ENCODE data around the gene STK33.

The STK33 gene

DNA sequence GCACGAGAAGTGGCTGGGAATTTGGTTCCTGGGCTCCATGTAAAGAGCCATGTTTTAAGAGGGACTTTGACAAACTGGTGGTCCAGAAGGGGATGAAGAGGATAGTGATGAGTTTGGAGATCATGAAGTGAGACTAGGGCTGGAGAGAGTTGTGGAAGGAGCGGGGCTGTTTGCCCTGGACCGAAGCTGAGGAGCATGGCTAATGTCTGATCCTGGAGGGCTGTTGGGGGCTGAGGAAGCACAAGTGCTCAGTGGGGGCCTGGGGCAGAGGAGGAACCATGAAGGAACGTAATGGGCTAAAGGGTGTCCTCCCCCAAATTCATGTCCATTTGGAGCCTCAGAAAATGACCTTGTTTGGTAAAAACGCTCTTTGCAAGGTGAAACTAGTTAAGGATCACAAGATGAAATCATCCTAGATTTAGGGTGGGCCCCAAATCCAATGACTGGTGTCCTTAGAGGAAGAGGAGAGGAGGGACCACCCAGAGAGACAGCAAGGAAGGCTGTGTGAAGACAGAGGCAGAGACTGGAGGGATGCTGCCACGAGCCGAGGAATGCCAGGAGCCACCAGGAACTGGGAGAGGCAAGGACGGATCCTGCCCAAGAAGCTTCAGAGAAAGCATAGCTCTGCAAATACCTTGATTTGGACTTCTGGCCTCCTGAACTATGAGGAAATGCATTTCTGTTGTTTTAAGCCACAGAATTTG is 223.1 kb downstream of the STK33 start:
- no peak for DNase-seq

GRCh38 chr11:8369592-8370205 is 224.3 kb downstream of the STK33 start:
- no peak for DNase-seq

DNA sequence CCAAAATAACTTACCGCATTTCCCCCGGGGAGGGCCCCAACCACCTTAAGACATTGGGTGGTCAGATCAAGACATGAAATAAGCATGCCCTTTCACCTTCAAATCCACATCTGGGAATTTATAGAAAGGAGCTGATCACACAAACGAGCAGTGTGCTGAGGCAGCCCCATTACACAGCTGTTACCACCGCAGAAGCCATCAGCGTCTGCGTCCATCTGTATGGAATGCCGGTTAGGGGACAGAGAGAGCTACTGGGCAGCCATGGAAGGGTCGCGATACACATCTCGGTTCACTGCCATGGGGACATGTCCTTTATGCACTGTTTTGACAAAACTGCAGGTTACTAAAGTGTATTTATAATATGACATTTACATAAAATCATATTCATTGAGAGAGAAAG is 225.3 kb downstream of the STK33 start:
- DNase-seq: no peak

DNA sequence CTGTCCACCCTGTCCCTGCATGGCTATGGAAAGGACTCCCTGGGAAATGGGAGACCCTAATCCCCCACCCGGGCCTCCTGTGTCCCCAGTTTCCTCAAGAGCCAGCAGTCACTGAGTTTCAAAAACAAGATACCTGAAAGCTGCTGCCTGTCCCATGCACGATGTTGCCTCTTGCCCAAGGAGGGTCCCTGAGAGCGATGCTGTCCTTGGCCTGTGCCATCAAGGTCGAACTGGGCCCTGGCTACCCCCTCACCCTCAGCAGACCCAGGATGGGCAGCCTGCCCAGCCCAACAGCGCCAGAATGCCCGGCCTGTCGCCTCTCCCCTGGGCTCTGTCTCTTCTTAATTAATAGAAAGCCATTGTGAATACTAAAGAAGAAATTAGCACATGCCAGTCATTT is 225.8 kb downstream of the STK33 start:
- no peak for DNase-seq

- DNase-seq: no peak
These were observed 227.7 kb downstream of the STK33 start for GRCh38 chr11:8366316-8366715.

- no peak for DNase-seq
These were observed 228.6 kb downstream of the STK33 start for GRCh38 chr11:8365216-8365941.

GRCh38 chr11:8363921-8364320 is 230.1 kb downstream of the STK33 start:
- DNase-seq: no peak

DNA sequence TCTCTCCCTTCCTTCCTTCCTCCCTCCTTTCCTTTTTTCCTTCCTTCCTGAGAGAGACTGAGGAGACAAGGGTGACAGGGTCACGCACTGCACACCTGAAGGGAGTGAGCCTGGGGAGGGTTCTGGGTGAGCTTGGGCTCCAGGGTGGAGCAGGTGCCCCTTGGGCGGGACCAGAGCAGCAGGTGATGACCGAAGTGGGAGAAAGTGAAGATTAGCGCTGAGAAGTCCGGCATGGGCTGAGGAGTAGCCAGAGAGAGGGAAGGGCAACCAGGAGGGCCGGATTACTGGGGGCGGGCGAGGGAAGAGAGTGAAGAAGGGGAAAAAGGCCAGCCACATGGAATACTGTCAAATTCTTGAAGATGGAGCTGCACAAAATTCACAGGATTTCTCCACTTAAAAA is 231.1 kb downstream of the STK33 start:
- DNase-seq: no peak

GRCh38 chr11:8362491-8362890 is 231.5 kb downstream of the STK33 start:
- no peak for DNase-seq

GRCh38 chr11:8361664-8362210 is 232.3 kb downstream of the STK33 start:
- no peak for DNase-seq

GRCh38 chr11:8361206-8361605 is 232.8 kb downstream of the STK33 start:
- DNase-seq: no peak

DNA sequence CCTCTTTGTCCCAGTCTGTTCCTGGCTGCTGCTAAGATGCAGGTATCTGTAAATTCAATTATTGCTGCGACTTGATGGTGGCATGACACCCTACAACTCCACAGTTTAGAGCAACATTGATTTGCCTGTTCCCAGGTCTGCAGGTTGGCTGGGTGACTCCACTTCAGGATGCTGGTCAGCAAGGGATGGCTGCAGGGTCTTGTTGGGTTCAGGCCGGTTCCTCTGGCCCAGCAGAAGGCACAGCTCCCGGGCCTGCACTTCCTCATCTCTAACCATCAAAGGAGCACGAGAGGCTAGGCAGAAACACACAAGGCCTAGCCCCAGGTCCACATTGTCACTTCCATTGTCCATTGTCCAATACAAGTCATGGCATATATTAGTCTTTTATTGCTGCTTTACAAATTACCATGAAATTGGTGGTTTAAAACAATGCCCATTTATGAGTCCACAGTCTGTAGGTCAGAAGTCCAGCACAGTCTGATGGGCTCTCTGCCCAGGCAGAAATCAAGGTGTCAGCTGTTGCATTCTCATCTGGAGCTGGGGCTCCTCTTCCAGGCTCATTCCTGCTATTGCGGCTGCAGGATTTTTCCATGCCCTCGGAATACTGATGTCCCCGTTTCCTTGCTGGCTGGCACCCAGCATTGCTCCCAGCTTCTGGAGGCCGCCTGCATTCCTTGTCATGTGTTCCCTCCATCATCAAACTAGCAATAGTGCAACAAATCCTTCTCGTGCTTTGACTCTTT is 233.8 kb downstream of the STK33 start:
- DNase-seq: no peak

GRCh38 chr11:8359521-8359920 is 234.5 kb downstream of the STK33 start:
- DNase-seq: no peak

- DNase-seq: no peak
These were observed 236.0 kb downstream of the STK33 start for GRCh38 chr11:8357891-8358566.

DNA sequence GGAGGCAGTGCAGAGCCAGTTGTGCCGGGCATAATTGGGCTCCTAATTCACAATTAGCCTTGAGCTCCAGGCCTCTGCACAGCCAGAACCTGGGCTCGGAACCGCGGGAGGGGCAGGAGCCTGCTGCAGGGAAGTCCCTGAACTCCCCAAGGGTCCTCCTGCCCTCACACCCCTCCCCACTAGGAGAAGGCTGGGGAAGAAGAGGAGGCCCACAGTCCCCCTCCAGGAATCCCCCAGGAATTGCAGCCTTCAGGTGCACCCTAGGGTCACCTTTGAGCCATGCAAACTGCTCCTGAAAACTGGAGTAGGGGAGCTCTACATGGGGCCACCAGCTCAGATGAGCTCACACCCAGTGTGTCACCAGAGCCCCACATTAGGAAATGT is 236.5 kb downstream of the STK33 start:
- DNase-seq: no peak

DNA sequence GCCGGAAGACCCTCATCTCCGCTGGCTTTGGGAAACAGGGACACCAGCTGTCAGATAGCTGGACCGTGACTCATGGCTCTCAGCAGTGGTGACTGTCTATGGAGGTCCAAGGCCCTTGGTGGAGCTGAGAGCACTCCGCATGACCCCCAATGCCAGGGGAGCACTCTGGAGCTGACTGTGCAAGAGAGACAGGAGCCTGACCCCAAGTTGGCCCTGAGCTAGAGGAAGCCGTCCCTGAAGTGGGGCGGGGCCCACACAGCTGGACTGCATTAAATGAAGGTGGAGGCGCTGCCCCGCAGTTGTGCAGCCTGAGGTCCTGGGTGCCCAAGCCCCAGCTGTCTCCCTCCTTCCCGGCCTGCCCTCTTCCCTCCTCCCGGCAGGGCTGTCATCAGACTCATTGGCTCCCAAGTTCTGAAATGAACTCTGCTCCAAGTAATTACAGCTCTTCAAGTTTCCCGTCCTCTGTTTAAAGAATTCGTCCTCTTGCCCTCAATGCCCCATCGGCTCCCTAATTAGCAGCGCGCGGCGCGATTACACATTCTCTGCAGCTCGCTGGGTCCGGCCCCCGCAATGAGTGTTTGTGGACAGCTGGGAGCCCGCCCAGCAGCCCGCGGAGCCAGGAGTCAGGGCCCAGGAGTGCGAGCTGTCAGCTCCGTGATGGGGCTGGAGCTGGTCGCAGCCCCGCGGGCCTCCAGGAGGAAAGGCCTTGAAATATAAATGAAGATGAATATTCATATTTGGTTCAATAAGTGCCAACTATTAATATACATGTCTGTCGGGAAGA is 237.1 kb downstream of the STK33 start:
- no peak for DNase-seq

DNA sequence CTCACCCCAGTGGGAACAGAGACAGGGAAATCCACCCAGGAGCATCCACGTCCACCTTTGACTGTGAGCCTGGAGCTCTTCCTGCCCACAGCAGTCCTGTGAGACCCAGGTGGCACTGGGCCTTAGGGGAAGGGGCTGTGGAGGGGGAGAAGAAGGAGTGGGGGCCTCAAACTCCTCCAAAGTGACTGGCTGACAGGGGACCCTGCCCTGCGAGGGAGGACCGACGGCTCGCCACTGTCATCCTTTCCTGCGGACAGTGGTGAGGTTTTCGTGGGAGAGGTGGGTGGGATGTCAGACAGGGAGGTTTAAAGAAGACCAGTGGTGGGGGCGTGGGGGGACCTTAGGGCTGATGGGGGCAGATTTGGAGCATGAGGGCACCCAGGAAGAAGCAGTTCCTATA is 237.8 kb downstream of the STK33 start:
- DNase-seq: no peak

- DNase-seq: no peak
These were observed 238.6 kb downstream of the STK33 start for GRCh38 chr11:8355416-8355742.

GRCh38 chr11:8354622-8355415 is 239.2 kb downstream of the STK33 start:
- DNase-seq: no peak

DNA sequence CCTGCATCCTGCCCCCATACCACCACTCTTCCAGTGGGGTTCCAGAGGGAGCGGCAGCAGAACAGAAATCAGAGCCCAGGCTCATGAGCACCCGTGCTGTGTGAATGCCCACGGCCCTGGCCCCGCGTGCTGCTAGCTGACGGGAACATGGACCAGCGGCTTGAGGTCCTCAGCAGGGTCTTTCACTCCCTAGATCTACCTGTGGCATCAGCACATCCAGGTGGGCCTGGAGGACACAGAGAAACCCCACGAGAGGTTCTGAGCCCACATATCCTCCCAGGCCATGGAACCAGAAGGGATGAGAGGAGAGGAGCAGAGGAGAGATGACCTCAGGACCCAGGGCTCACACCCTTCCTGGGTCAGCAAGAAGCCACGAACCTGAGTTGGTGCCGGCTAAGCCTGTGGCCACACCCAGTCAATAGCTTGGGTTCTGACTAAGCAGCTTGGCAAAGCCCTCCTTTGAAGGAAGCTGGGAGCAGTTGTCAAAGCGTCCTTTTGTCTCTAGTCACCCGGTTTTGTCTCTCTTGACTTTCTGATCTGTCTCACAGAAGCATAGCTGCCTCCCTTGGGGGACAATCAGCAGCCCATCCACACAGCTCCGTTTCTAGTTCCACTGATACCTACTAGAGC is 241.0 kb downstream of the STK33 start:
- no peak for DNase-seq
